HK-2 (cell line): ENCODE results near the gene LINC00632.
"Not testable (repeated sequence)": the region's sequence is repeated elsewhere in the genome, so short reads cannot be mapped to it uniquely, and the experiment has no call there.

ENCODE experiments used
- DNase-seq: peaks from one replicate; pipeline ENCODE4 v3.0.0-alpha.2; 2018; ENCODE audit not compliant: unreplicated experiment

Gene LINC00632

DNA sequence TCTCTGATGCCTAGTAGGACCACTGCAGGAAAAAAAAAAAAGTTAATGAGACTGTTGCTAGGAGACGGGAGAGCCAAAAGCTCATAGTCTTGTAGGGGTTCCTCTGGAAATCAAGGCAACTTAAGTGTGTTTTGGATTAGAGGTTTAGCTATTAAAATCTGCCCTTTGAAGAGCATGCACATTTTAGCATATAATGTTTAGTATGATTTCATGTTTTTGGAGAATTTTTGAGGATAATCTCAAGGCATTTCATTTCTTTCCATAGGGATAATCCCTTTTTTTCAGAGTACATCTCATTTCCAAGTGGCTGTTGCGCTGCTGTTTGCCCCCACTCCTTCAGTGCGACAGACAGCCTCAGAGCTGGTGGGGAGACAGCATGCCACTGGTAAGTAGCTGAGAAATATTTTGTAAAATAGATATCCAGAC lies at the start of gene LINC00632:
LINC00632 (plus strand) TSS at position 339 of the 426 bp plus-strand sequence.
- no peak for DNase-seq

DNA sequence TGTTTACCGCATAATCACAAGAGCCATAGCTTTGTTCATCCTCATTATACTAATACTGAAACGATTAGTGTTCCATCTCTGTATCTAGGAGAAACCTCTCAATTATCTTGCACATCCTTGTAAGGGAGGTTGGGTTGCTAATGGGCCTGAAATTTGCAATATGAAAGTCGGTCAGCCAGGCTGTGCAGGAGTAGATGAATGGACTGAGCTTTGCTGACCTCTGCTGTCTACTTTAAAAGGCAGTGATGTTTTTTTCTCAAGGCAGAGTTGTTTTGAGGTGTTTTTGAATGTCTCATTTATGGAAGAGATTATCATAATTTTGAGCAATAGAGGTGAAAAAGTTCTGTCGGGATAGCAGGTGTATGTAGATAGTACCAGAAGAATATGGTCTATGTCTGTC lies 47.9 kb upstream of the LINC00632 start:
- no peak for DNase-seq

DNA sequence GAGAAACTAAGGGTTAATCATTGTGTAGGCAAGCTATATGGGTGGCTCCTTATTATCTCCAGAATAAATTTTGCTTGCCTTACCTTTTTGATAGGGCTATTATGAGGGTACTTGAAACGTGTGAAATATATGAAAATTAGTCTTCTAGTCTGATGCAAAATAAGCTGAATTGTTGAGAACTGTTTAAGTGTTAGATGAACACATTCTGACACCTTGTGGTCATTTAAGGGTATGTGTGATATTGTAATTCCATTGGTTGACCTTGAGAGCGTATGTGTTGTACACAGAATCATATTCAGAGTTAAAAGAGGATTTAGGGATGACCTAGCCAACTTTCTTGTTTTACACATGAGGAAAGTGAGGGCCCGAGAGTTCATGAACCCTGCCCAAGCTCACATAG lies 44.6 kb upstream of the LINC00632 start:
- DNase-seq, result no peak

DNA sequence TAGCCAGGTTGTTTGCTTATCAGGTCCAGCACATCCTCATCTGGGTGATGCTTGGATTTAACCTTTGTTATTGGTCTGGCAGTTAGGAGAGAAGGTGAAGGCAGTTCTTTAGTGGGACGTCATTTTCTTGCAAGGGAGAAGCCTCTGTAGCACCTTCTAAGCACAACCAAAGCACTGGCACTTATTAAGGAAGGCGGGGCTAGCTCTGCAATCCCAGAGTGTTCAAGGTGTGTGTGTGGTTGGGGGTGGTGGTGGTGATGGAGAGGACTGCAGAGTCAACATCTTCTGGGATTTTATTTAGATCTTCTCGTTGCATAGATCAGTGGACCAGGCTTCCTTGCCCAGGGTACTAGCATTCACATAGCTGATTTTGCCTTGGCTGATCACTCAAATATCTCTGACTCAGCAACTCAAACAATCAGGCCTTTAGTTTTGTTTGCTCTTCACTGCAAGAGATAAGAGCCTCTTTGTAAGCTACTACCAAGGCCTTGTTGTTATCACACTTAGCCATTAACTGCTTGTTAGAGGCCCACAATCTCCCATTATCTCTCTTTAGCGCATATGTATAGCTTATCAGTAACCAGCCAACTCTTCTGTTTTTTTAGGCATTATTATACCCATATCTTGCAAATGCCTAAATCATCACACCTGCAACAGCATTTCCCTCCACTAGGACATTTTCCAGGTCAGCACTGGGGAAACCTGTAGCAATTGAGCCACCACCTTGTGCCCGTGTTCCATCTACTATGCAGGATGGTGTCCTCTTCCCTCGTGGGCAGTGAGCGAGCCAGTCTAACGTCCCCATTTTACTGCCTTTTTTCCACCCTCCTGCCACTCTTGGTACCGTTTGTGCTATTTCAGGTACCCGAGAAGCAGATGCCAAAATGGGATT lies 36.5 kb upstream of the LINC00632 start:
- no peak for DNase-seq

DNA sequence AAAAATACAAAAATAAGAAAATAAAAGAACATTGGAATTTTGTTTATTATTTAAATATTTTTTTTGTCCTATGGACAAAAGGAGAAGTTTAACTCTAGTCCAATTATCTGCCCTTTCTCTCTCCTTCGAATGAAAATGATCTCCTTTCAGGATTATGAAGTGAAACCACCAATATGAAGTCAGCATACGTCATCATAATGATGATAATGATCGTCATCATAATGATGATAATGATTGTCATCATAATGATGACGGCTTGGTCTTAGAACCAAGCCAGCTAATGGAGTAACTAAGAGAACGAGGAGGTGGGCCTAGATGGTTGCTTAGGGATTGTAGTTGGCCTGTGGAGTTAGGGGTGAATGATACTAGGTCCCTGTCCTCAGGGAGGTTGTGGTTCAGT lies 21.9 kb upstream of the LINC00632 start:
- DNase-seq, result no peak

DNA sequence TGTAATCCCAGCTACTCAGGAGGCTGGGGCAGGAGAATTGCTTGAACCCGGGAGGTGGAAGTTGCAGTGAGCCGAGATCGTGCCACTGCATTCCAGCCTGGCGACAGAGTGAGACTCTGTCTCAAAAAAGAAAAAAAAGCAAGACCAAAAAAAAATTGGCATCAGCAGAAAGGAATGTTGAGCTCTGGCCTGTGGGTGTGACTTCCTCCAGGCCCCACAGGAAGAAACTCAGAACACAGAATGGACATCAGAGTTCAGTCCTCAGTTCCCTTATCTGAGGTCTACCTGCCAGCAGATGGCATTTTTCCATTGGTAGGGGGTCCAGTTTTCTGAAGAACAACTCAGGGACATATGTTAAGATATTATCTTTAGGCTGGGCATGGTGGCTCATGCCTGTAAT lies 18.0 kb upstream of the LINC00632 start:
- DNase-seq, result not testable (repeated sequence)

DNA sequence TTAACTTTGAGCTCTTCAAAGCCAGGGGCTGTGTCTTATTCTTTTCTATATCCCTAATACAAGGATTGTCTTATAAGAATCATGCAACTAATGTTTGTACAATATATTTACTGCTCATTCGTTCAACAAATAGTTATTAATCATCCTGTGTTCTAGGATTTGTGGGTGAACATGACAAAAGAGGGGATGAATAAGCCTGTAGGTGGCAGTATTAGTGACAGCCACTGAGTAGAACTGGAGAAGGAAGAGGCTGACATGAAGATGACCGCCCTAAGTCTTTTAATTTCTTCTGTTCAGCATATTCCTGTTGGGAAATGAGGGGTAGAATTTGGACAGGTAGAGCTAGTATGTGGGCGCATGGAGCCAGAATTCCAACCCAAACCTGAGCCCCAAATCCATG lies 11.9 kb upstream of the LINC00632 start:
- no peak for DNase-seq

DNA sequence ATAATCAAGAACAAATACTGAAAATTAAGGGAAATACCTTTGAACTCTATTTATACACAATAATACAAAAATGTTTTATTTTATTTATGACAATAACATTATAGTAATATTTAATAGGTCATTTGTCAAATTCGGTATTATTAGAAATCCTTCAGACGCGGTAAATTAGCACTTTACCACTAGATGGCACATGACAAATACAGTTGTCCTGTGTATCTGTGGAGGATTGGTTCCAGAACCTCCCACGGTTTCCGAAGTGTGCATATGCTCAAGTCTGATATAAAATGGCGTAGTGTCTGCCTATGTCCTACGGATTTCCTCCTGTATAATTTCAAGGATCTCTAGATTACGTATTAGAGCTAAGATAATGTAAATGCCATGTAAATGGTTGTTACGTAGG lies 8.1 kb upstream of the LINC00632 start:
- DNase-seq, result no peak

DNA sequence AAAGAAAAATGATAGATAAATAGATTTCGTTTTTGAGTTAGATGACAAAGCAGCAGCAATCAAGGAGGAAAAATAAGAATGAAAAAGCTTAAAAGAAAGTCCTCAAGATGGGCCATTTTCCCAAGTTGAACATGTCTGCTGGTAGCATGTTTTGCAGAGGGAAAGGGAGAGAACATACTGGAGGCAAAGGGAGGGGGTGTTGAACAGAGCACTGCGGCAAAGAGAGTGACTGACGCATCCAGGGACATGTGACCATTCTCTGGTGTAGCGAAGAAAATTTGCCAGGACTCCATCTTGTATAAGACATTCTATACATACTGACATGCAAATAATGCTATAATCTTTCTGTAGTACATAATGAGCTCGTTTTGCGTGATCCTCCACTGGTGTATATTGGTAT lies 1.2 kb downstream of the LINC00632 start:
- no peak for DNase-seq

DNA sequence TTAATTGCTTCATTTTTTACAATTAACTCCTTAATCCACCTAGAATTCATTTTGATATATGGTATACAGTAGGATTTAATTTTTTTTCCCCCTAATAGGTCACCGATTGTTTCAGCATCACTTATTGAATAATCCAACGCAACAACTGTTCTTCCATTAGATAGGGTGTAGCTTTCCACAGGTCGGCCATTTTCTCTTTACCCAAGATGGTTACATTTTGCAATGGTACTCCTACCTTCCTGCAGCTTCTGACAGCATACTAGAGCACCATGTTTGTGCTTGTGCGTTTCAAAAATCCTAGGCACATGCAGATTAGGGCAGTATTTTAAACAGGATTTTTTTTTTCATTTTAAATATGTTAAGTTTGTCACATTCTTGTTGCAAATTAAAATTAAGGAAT lies 2.3 kb downstream of the LINC00632 start:
- no peak for DNase-seq

DNA sequence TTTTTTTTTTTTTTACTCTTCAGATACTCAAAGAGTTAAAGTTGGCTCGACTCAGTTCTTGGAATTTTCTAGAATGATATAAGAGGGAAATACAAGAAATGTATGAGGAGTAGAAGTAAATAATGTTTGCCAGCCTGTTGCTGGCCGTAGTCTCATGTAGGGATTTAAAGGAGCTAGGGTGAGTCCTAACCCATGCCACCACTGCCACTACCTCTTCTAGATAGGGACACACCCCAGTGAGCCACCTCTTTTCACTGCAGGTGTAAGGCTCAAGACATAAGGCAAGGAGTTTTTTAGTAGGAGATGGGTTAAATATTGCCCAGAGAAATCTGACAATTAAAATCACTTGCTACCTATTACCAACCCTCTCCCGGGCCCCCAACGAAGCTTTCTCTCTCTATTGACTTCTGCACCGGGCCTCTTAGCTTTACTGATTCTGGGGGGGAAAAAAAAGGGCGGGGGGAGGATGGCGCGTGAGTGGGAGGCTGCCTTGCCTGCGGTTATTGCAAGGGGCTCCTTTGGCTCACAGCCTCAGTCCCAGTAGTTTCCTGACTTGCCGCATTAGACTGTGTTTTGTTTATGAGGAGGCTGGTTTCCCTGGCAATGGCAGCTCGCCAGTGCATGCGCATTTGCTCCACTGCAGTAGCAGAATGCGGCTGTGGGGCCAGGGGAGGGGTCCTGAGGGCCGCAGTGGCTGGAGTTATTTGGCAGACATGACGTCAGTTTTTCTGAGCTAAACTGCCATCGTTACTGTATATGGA lies 3.0 kb downstream of the LINC00632 start:
- DNase-seq, result peak; percentile 6

DNA sequence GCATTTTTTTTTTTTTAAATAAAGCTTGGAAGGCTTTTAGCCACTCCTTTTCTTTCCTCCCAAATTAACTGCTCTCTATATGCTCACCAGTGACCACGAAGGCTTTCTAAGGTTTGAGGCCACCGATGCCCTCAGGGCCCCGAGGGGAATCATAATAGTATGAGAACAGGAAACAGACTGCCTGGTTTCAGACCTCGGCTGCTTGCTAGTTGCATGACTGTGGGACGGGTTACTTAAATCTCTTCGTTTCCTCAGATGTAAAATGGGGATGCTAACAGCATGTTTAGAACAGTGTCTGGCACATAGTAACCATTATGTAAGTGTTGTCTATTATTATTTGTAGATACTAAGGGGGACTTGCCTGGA lies 3.6 kb downstream of the LINC00632 start:
- no peak for DNase-seq

DNA sequence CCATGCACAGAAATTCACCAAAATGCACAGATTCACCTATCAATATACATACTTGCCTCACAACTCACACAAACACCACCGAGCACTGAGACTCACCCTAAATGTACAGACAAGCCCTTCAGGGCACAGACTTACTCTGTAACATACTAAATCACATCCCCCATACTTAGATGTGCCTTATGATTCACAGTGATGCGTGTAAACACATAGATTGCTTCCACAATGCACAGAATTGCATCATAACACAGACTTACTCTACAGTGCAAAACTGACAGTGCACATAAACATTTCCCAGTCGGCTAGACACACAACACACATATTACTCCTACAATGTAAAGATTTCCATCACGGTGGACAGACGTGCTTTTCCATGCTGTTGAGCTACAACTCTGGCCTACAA lies 6.2 kb downstream of the LINC00632 start:
- no peak for DNase-seq

DNA sequence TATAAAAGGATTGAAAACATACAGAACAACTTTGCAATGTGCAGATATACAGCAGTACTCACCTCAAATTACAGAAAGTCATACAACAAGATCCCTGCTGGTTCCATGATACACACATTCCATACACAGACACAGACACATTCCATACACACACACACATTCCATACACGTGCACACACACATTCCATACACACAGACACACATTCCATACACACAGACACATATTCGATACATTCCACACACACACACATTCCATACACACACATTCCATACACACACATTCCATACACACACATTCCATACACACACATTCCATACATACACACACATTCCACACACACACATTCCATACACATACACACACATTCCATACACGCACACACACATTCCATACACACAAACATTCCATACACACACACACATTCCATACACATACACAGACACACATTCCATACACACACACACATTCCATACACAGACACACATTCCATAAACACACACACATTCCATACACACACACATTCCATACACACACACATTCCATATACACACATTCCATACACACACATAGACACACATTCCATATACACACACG lies 13.7 kb downstream of the LINC00632 start:
- DNase-seq, result no peak

DNA sequence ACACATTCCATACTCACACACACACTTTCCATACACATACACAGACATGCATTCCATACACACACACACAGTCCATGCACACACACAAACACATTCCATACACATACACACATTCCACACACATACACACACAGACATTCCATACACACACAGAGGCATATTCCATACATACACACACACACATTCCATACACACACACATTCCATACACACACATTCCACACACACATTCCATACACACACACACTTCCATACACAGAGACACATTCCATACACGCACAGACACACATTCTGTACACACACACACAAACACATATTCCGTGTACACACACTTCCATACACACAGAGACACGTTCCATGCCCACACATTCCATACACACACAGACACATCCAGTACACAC lies 14.8 kb downstream of the LINC00632 start:
- no peak for DNase-seq

DNA sequence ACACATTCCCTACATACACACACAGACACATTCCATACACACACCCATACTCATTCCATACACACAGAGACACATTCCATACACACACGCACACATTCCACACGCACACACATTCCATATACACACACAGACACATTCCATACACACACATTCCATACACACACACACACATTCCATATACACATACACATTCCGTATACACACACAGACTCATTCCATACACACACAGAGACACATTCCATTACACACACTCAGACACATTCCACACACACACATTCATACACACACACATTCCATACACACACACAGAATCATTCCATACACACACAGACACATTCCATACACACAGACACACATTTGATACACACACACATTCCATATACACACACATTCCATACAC lies 15.2 kb downstream of the LINC00632 start:
- DNase-seq, result no peak

DNA sequence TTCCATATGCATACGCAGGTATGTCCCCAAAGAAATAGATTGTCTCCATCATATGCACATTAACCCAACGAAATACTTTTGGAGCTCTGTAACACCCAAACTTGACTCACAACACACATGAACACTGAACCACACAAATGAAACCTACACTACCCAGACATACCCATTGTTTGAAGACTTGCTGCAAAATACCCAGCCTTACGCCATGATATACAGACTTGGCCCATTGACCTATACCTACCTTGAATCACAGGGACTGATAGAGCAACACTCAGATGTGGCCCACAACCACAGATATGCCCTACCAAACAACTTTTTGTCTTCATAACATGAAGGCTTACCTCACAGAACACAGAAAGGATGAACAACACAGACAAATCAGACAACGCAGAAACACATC lies 15.9 kb downstream of the LINC00632 start:
- no peak for DNase-seq

DNA sequence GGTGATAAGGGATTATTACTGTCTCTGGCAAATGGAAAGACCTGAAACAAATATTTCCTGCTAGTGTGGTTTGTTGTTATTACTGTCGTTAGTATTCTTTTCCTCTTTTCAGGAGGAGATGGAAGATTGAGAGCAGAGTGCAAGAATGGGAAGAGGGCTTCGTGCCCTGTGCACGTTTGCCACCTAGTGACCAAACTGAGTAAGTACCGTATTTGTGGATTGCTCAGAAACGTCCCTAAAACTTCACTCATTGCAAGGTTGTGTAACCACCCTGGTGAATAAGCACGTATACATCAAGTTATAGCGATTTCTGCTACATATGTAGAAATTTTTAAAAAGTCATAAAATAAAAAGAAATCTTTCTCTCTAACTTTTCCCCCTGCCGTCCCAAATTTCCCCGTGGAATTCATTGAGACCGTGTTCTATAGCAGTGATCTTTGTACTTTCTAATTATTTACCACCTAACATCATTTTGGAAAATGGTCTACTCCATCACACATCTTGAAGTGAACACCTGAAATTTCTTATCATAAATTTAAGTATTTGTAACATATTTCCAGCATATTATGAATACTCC lies 24.3 kb downstream of the LINC00632 start:
- DNase-seq, result peak; percentile 5

DNA sequence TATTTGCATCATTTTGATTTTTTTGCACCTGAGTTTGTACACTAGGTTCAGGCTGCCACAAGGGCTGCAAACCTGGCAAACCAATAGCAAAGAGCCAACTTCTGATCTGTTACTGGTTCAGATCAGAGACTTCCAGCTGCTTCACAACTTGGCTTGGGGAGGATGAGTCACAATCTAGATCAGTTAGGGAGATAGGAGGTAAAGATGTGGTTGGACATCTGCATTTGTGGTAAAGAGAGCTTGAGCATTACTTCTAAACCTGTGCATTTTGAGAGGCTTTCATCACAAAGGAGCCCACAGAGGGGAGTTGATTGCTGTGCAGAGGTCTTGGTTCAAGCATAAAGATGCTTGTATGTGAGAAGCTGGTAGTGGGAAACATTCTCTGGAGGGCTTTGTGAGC lies 34.5 kb downstream of the LINC00632 start:
- no peak for DNase-seq

DNA sequence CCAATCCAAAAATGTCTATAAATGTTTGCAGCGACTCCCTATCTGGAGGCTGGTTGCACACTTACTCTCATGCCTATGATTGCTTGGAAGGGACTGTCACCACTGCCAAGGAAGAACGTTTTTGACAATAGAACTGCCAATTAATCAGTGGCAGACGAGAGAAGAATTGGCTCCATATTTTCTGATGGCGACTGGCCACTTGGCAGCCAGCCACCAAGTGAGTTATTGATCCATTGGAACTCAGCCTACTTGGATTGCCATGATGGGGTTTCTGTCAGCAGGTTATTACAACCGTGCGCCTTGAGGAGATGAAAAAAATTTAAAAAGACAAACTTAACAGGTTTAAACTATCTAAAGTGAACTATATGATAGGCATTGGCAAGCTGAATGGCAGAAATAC lies 47.4 kb downstream of the LINC00632 start:
- no peak for DNase-seq

DNA sequence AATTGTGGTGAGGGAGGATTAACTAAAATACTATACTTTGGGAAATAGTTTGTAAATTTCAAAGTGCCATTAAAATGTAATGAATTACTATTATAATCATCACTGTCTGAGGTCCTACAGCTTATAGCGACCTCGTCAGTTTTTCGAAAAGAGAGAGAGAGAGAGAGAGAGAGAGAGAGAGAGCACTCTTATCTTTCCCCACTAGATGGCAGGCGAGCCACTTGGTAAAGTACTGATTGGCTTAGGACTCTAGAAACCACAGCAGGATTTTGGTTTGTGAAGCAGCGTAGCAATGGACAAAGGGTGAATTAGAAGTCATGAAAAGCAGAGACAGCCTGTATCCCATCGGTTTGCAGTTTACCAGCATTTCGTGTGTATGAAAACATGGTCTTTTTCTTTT lies 52.5 kb downstream of the LINC00632 start:
- DNase-seq, result peak; percentile 2

DNA sequence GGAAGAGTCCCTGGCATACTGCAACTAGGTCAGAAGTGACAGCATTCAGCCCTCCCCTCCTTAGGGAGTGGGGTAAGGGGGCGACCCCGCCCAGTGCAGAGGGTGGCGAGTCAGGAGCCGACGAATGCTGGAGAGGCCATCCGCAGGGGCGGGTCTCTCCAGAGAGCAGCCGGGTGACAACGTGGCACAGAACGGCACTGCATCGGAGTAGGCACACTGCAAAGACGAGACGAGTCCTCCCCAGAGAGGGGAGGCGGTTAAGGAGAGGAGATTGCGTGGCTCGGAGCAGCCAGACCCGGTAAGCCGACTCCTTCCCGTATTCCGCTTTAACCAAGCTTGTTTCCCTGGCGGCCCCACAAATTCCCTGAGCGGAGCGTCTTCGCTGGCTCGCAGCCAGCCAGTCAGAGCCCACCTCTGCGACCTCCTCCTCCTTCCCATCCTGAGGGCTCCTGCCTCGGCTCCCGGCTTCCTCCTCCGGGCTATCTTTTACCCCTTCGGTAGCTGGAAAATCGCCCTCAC lies 54.9 kb downstream of the LINC00632 start:
- peak; percentile 5 for DNase-seq
